Osteoblast (primary cell): ENCODE measurements around the gene CFAP74. TPM values are rescaled to one million over a fixed set of nuclear protein-coding genes. Genes with fewer than 3 reads are reported as not detected.

Source experiments
- DNase-seq: peaks from one replicate; pipeline ENCODE4 v3.0.0; 2011; ENCODE audit warnings: low spot score, mixed read lengths; ENCODE audit not compliant: insufficient read length; ENCODE audit errors: missing footprints
- H2AFZ ChIP-seq: 2 replicates; pipeline ENCODE4 v1.6.0; 2011; ENCODE audit warnings: mild to moderate bottlenecking, low read length
- H3K27ac ChIP-seq: 2 replicates; pipeline ENCODE4 v1.5.1; 2011; ENCODE audit warnings: mild to moderate bottlenecking, low read depth, low read length, moderate library complexity
- H3K27me3 ChIP-seq: 2 replicates; pipeline ENCODE4 v1.6.0; 2012; ENCODE audit warnings: mild to moderate bottlenecking, control low read depth, inconsistent platforms, low read length, moderate library complexity; ENCODE audit not compliant: insufficient read depth
- H3K36me3 ChIP-seq: 2 replicates; pipeline ENCODE4 v1.5.1; 2011; ENCODE audit warnings: mild to moderate bottlenecking, low read length, control low read depth, moderate library complexity; ENCODE audit not compliant: insufficient read depth
- H3K4me1 ChIP-seq: 2 replicates; pipeline ENCODE4 v1.5.1; 2011; ENCODE audit warnings: mild to moderate bottlenecking, low read length, control low read depth, moderate library complexity; ENCODE audit not compliant: insufficient read depth
- H3K4me2 ChIP-seq: 2 replicates; pipeline ENCODE4 v1.6.0; 2011; ENCODE audit warnings: mild to moderate bottlenecking, low read length; ENCODE audit not compliant: insufficient read depth
- H3K4me3 ChIP-seq: fragments of 200-600 bp; sonication (generic); 3 replicates; pipeline ENCODE4 v1.5.1; 2012; ENCODE audit warnings: mild to moderate bottlenecking, low read length, inconsistent platforms; ENCODE audit not compliant: insufficient read depth
- H3K79me2 ChIP-seq: 2 replicates; pipeline ENCODE4 v1.6.0; 2012; ENCODE audit warnings: mild to moderate bottlenecking, low read length, control low read depth, inconsistent platforms; ENCODE audit not compliant: insufficient read depth
- H3K9me3 ChIP-seq: 2 replicates; pipeline ENCODE4 v1.5.1; 2011; ENCODE audit warnings: low read depth, low read length, control low read depth
- H4K20me1 ChIP-seq: 2 replicates; pipeline ENCODE4 v1.6.0; 2012; ENCODE audit warnings: mild to moderate bottlenecking, low read length, control low read depth; ENCODE audit not compliant: insufficient read depth
- CTCF ChIP-seq: IDR thresholded peaks from 2 replicates; pipeline ENCODE4 v1.5.1; 2011; ENCODE audit warnings: mild to moderate bottlenecking, low read depth, low read length, moderate library complexity; ENCODE audit errors: extremely low read depth
- total RNA-seq: library from RNA; depleted of rRNA; stranded (reverse); fragments of >200 nt; gene quantifications from 2 replicates; pipeline ENCODE4 v1.2.3, GENCODE V29; 2012

Gene CFAP74
- total RNA-seq, 1 donor, result not detected

DNA sequence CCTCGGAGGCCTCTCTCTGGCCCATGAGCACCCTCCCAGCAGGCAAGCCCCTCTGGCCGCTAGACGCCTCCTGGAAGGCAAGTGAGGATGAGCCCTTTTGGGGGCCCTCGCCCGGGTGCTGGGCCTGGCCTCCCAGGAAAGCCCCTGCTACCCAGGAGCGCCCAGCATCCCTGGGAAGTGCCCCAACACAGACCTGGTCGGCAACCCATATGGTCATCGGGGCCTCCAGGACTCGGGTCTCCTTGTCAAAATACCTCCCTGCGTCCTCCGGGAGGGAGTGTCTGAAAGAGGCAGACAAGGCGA, 63.5 kb downstream of the CFAP74 start:
- no peak overlapping the region for H3K4me2 ChIP-seq
- no peaks in the 10 kb centered on the region for H3K9me3 ChIP-seq
- no peak for TF ChIP-seq CTCF
- no peak for DNase-seq
- no peak overlapping the region for H3K27ac ChIP-seq
- H3K36me3 ChIP-seq, result no peaks in the 10 kb centered on the region
- no peaks in the 10 kb centered on the region for H3K79me2 ChIP-seq
- no peaks in the 10 kb centered on the region for H4K20me1 ChIP-seq
- H3K27me3 ChIP-seq, result peaks cover 5% of the 10 kb centered on the region
- H3K4me3 ChIP-seq, result no peak overlapping the region
- no peak overlapping the region for H2AFZ ChIP-seq
- H3K4me1 ChIP-seq, result no peaks in the 10 kb centered on the region

DNA sequence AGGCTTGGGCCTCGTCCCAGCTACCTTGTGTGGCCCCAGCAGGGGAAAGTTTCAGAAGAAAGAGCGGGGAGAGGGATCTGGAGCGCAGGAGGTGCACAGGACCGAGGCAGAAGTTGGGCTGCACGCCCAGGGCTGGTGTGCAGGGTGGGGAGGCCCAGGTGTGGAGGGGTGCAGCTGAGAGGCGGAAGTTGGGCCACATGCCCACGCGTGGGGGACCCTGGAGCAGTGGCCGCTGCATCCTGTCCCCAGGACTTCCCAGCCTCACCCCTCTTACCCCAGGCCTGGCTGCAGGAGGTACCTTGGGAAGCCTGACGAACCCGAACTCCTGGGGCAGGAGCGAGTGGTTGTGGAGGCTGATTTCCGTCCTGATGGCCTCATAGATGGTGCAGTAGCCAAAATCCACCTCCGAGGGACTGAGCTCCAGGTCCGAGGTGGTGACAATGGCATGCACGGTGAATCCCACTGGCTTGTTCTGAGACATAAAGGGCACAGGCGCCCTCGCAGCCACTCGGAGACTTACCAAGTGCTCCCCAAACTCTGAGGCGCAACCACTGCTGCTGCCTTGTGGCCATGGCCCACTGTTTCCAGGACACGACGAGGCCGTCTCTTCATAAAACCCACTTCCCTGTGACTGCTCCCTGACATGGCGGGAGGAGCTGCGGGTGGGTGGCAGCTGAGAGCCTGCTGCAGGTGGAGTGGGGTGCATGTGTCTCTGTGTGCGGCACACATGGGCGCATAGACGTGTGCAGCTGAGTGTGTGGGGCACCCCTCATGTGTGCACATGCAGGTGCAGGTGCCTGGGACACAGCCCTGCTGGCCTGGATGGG, 64.1 kb downstream of the CFAP74 start:
- H3K27me3 ChIP-seq, result peaks cover 3% of the 10 kb centered on the region
- DNase-seq, result no peak
- H3K4me2 ChIP-seq, result no peak overlapping the region
- H3K79me2 ChIP-seq, result no peaks in the 10 kb centered on the region
- no peaks in the 10 kb centered on the region for H4K20me1 ChIP-seq
- H3K9me3 ChIP-seq, result no peaks in the 10 kb centered on the region
- no peak overlapping the region for H2AFZ ChIP-seq
- H3K4me3 ChIP-seq, result no peak overlapping the region
- H3K4me1 ChIP-seq, result no peaks in the 10 kb centered on the region
- no peak for TF ChIP-seq CTCF
- no peaks in the 10 kb centered on the region for H3K36me3 ChIP-seq
- no peak overlapping the region for H3K27ac ChIP-seq

- no peak for TF ChIP-seq CTCF
- H4K20me1 ChIP-seq, result no peaks in the 10 kb centered on the region
- H3K9me3 ChIP-seq, result no peaks in the 10 kb centered on the region
- H3K4me3 ChIP-seq, result no peak overlapping the region
- H3K27me3 ChIP-seq, result peaks cover 3% of the 10 kb centered on the region
- no peaks in the 10 kb centered on the region for H3K79me2 ChIP-seq
- no peaks in the 10 kb centered on the region for H3K4me1 ChIP-seq
- no peak overlapping the region for H3K4me2 ChIP-seq
- no peak overlapping the region for H3K27ac ChIP-seq
- DNase-seq, result no peak
- H2AFZ ChIP-seq, result no peak overlapping the region
- no peaks in the 10 kb centered on the region for H3K36me3 ChIP-seq
These were observed 64.8 kb downstream of the CFAP74 start for GRCh38 chr1:1938613-1939295.

DNA sequence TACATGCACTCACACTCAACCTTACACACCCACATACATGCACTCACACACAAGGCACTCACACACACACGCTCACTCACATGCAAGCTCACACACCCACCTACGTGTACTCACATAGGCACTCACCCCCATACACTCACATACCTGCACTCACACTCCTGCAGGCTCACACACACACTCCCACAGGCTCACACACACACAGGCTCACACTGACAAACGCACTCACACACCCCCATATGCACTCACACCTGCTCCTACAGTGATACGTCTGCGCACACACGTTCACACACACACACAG, 65.4 kb downstream of the CFAP74 start:
- Histone ChIP-seq H3K4me2 (no peak overlapping the region), H3K79me2 (no peaks in the 10 kb centered on the region), H4K20me1 (no peaks in the 10 kb centered on the region), H3K9me3 (no peaks in the 10 kb centered on the region), H3K4me1 (no peaks in the 10 kb centered on the region), H3K4me3 (no peak overlapping the region), H3K27ac (no peak overlapping the region), H2AFZ (no peak overlapping the region), H3K36me3 (no peaks in the 10 kb centered on the region), H3K27me3 (peaks cover 3% of the 10 kb centered on the region)
- DNase-seq, result no peak
- no peak for TF ChIP-seq CTCF
